PC-9 (cell line): ENCODE results near the gene PAM.

Experiments
- CTCF ChIP-seq: fragments of 200-600 bp; sonication (generic); conservative IDR thresholded peaks from 2 replicates; pipeline ENCODE4 v1.6.1; 2017; ENCODE audit warnings: mixed run types, antibody characterized with exemption, mild to moderate bottlenecking, moderate library complexity
- EZH2 ChIP-seq: fragments of 200-600 bp; sonication (generic); IDR thresholded peaks from 2 replicates; pipeline ENCODE4 v1.8.0; 2017; ENCODE audit warnings: antibody characterized with exemption, low read depth

GRCh38 chr5:102956599-102956998 is 201.5 kb downstream of the PAM start:
- TF ChIP-seq CTCF (no peak), EZH2 (no peak)
